ENCODE measurements around the gene LACTB. TPM values are rescaled to one million over a fixed set of nuclear protein-coding genes. Genes with fewer than 3 reads are reported as not detected.

The LACTB gene
- total and polyA plus RNA-seq, 2 experiments from 2014 or later, result 15.2 to 20.9 TPM

- ATAC-seq (no peak), DNase-seq (ENCODE audit: low spot score) (no peak)
- Mint-ChIP-seq H3K36me3 (ENCODE audit: low read depth) (no peaks in the 10 kb centered on the region), H3K4me1 (0 out of 3 replicates have a peak, but pooled peaks cover 2% of the 10 kb centered on the region), H3K27ac (no peak overlapping the region), H3K4me3 (no peak overlapping the region), H3K27me3 (ENCODE audit: insufficient read depth, low read depth, poor library complexity) (peaks cover 3% of the 10 kb centered on the region), H3K9me3 (no peaks in the 10 kb centered on the region)
- Histone ChIP-seq H4K20me1 (replicated peaks; ENCODE audit: insufficient read depth) (no peaks in the 10 kb centered on the region), H2AFZ (no peak overlapping the region), H3K9me2 (ENCODE audit: insufficient read depth) (no peaks in the 10 kb centered on the region), H3K79me2 (replicated peaks; ENCODE audit: insufficient read depth) (no peaks in the 10 kb centered on the region), H3K4me3 (no peak overlapping the region), H3K4me2 (no peak overlapping the region), H3F3A (replicated peaks; ENCODE audit: low read depth) (no peaks in the 10 kb centered on the region), H3K4me1 (ENCODE audit: insufficient read depth) (no peaks in the 10 kb centered on the region), H3K27me3 (ENCODE audit: insufficient read depth) (no peaks in the 10 kb centered on the region), H3K36me3 (ENCODE audit: insufficient read depth) (no peaks in the 10 kb centered on the region), H3K27ac (ENCODE audit: low read depth) (no peak overlapping the region)
- no peak for TF ChIP-seq ZNF114 (CRISPR knock-in tag; IDR thresholded peaks at IDR 0.05)
- TF ChIP-seq ETS1 (IDR thresholded peaks at IDR 0.05), result no peak
- no peak for TF ChIP-seq POLR2AphosphoS5 (IDR thresholded peaks at IDR 0.05; ENCODE audit: low read depth)
- no peak for TF ChIP-seq EZH2phosphoT487 (IDR thresholded peaks at IDR 0.05; ENCODE audit: unreplicated experiment)
- TF ChIP-seq, protein P1, sequence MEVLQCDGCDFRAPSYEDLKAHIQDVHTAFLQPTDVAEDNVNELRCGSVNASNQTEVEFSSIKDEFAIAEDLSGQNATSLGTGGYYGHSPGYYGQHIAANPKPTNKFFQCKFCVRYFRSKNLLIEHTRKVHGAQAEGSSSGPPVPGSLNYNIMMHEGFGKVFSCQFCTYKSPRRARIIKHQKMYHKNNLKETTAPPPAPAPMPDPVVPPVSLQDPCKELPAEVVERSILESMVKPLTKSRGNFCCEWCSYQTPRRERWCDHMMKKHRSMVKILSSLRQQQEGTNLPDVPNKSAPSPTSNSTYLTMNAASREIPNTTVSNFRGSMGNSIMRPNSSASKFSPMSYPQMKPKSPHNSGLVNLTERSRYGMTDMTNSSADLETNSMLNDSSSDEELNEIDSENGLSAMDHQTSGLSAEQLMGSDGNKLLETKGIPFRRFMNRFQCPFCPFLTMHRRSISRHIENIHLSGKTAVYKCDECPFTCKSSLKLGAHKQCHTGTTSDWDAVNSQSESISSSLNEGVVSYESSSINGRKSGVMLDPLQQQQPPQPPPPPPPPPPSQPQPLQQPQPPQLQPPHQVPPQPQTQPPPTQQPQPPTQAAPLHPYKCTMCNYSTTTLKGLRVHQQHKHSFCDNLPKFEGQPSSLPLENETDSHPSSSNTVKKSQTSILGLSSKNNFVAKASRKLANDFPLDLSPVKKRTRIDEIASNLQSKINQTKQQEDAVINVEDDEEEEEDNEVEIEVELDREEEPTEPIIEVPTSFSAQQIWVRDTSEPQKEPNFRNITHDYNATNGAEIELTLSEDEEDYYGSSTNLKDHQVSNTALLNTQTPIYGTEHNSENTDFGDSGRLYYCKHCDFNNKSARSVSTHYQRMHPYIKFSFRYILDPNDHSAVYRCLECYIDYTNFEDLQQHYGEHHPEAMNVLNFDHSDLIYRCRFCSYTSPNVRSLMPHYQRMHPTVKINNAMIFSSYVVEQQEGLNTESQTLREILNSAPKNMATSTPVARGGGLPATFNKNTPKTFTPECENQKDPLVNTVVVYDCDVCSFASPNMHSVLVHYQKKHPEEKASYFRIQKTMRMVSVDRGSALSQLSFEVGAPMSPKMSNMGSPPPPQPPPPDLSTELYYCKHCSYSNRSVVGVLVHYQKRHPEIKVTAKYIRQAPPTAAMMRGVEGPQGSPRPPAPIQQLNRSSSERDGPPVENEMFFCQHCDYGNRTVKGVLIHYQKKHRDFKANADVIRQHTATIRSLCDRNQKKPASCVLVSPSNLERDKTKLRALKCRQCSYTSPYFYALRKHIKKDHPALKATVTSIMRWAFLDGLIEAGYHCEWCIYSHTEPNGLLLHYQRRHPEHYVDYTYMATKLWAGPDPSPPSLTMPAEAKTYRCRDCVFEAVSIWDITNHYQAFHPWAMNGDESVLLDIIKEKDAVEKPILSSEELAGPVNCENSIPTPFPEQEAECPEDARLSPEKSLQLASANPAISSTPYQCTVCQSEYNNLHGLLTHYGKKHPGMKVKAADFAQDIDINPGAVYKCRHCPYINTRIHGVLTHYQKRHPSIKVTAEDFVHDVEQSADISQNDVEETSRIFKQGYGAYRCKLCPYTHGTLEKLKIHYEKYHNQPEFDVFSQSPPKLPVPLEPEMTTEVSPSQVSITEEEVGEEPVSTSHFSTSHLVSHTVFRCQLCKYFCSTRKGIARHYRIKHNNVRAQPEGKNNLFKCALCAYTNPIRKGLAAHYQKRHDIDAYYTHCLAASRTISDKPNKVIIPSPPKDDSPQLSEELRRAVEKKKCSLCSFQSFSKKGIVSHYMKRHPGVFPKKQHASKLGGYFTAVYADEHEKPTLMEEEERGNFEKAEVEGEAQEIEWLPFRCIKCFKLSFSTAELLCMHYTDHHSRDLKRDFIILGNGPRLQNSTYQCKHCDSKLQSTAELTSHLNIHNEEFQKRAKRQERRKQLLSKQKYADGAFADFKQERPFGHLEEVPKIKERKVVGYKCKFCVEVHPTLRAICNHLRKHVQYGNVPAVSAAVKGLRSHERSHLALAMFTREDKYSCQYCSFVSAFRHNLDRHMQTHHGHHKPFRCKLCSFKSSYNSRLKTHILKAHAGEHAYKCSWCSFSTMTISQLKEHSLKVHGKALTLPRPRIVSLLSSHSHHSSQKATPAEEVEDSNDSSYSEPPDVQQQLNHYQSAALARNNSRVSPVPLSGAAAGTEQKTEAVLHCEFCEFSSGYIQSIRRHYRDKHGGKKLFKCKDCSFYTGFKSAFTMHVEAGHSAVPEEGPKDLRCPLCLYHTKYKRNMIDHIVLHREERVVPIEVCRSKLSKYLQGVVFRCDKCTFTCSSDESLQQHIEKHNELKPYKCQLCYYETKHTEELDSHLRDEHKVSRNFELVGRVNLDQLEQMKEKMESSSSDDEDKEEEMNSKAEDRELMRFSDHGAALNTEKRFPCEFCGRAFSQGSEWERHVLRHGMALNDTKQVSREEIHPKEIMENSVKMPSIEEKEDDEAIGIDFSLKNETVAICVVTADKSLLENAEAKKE (CRISPR knock-in tag; IDR thresholded peaks at IDR 0.05), result no peak
- no peak for TF ChIP-seq CTCF (conservative IDR thresholded peaks at IDR 0.05; ENCODE audit: low read depth in 2 of 2)
- no peak for TF ChIP-seq CREB1 (CRISPR knock-in tag; IDR thresholded peaks at IDR 0.05; ENCODE audit: low read depth)
- TF ChIP-seq JUNB (IDR thresholded peaks at IDR 0.05; ENCODE audit: unreplicated experiment), result no peak
- TF ChIP-seq EZH2 (IDR thresholded peaks at IDR 0.05; ENCODE audit: low read depth, unreplicated experiment), result no peak
- no peak for TF ChIP-seq STAT1 (IDR thresholded peaks at IDR 0.05; ENCODE audit: unreplicated experiment)
- TF ChIP-seq ZNF331 (CRISPR knock-in tag; IDR thresholded peaks at IDR 0.05; ENCODE audit: low read depth), result no peak
- TF ChIP-seq, protein P2, sequence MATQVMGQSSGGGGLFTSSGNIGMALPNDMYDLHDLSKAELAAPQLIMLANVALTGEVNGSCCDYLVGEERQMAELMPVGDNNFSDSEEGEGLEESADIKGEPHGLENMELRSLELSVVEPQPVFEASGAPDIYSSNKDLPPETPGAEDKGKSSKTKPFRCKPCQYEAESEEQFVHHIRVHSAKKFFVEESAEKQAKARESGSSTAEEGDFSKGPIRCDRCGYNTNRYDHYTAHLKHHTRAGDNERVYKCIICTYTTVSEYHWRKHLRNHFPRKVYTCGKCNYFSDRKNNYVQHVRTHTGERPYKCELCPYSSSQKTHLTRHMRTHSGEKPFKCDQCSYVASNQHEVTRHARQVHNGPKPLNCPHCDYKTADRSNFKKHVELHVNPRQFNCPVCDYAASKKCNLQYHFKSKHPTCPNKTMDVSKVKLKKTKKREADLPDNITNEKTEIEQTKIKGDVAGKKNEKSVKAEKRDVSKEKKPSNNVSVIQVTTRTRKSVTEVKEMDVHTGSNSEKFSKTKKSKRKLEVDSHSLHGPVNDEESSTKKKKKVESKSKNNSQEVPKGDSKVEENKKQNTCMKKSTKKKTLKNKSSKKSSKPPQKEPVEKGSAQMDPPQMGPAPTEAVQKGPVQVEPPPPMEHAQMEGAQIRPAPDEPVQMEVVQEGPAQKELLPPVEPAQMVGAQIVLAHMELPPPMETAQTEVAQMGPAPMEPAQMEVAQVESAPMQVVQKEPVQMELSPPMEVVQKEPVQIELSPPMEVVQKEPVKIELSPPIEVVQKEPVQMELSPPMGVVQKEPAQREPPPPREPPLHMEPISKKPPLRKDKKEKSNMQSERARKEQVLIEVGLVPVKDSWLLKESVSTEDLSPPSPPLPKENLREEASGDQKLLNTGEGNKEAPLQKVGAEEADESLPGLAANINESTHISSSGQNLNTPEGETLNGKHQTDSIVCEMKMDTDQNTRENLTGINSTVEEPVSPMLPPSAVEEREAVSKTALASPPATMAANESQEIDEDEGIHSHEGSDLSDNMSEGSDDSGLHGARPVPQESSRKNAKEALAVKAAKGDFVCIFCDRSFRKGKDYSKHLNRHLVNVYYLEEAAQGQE (IDR thresholded peaks at IDR 0.05; ENCODE audit: unreplicated experiment), result no peak
- no peak for TF ChIP-seq NANOG (IDR thresholded peaks at IDR 0.05; ENCODE audit: borderline replicate concordance)
Measured at GRCh38 chr15:63135281-63135680, 13.6 kb downstream of the LACTB start.

Data from GM23338 (cell line).